ENCODE data around the gene ST6GALNAC5. TPM values are rescaled to one million over a fixed set of nuclear protein-coding genes. Genes with fewer than 3 reads are reported as not detected.

ST6GALNAC5 gene
- total and polyA plus RNA-seq, 2 experiments from 2014 or later, result 4.1 to 19.2 TPM

GRCh38 chr1:76940571-76941335 is 73.5 kb downstream of the ST6GALNAC5 start:
- Mint-ChIP-seq H3K9me3 (no peaks in the 10 kb centered on the region), H3K4me3 (no peak overlapping the region), H3K4me1 (peaks cover 11% of the 10 kb centered on the region; the same call in 2 of the 3 replicates), H3K27ac (no peak overlapping the region), H3K36me3 (ENCODE audit: low read depth) (no peaks in the 10 kb centered on the region), H3K27me3 (ENCODE audit: insufficient read depth, low read depth, poor library complexity) (no peaks in the 10 kb centered on the region)
- Histone ChIP-seq H3K4me2 (no peak overlapping the region), H3K4me3 (no peak overlapping the region), H3K79me2 (replicated peaks; ENCODE audit: insufficient read depth) (no peaks in the 10 kb centered on the region), H3K27ac (ENCODE audit: low read depth) (no peak overlapping the region), H3K9me2 (ENCODE audit: insufficient read depth) (no peaks in the 10 kb centered on the region), H3K36me3 (ENCODE audit: insufficient read depth) (no peaks in the 10 kb centered on the region), H4K20me1 (replicated peaks; ENCODE audit: insufficient read depth) (no peaks in the 10 kb centered on the region), H3K4me1 (ENCODE audit: insufficient read depth) (no peaks in the 10 kb centered on the region), H2AFZ (no peak overlapping the region), H3K27me3 (ENCODE audit: insufficient read depth) (no peaks in the 10 kb centered on the region), H3F3A (replicated peaks; ENCODE audit: low read depth) (no peaks in the 10 kb centered on the region)
- no peak for DNase-seq (ENCODE audit: low spot score)
- ATAC-seq, result no peak
- TF ChIP-seq EZH2 (IDR thresholded peaks at IDR 0.05; ENCODE audit: low read depth, unreplicated experiment) (no peak), POLR2AphosphoS5 (IDR thresholded peaks at IDR 0.05; ENCODE audit: low read depth) (no peak), NANOG (IDR thresholded peaks at IDR 0.05; ENCODE audit: borderline replicate concordance) (no peak), ZNF114 (CRISPR knock-in tag; IDR thresholded peaks at IDR 0.05) (no peak), EZH2phosphoT487 (IDR thresholded peaks at IDR 0.05; ENCODE audit: unreplicated experiment) (no peak), JUNB (IDR thresholded peaks at IDR 0.05; ENCODE audit: unreplicated experiment) (no peak), STAT1 (IDR thresholded peaks at IDR 0.05; ENCODE audit: unreplicated experiment) (no peak), CREB1 (CRISPR knock-in tag; IDR thresholded peaks at IDR 0.05; ENCODE audit: low read depth) (no peak), REST (IDR thresholded peaks at IDR 0.05; ENCODE audit: unreplicated experiment) (no peak), CTCF (conservative IDR thresholded peaks at IDR 0.05; ENCODE audit: low read depth in 2 of 2) (no peak), ZNF331 (CRISPR knock-in tag; IDR thresholded peaks at IDR 0.05; ENCODE audit: low read depth) (no peak), ZNF462 (CRISPR knock-in tag; IDR thresholded peaks at IDR 0.05) (no peak), ETS1 (IDR thresholded peaks at IDR 0.05) (no peak)
